WTC11 (cell line): ENCODE data around the gene DIS3.

Experiments
- ATF1 ChIP-seq: sonication (generic); formaldehyde crosslinking; IDR thresholded peaks from 2 replicates; pipeline ENCODE4 v1.8.1; 2023; ENCODE audit warnings: mild to moderate bottlenecking, moderate library complexity, missing genetic modification reagents
- CREM ChIP-seq: sonication (generic); formaldehyde crosslinking; IDR thresholded peaks from 2 replicates; pipeline ENCODE4 v1.8.1; 2022; ENCODE audit warnings: mild to moderate bottlenecking, missing genetic modification reagents, moderate library complexity
- NR2C2 ChIP-seq: sonication (generic); formaldehyde crosslinking; IDR thresholded peaks from 2 replicates; pipeline ENCODE4 v1.8.0; 2022; ENCODE audit warnings: mild to moderate bottlenecking, missing genetic modification reagents
- SP1 ChIP-seq: sonication (generic); formaldehyde crosslinking; conservative IDR thresholded peaks from 2 replicates; pipeline ENCODE4 v1.8.1; 2022; ENCODE audit warnings: missing genetic modification reagents
- TCF7 ChIP-seq: sonication (generic); formaldehyde crosslinking; IDR thresholded peaks from 2 replicates; pipeline ENCODE4 v1.8.0; 2022; ENCODE audit warnings: mild to moderate bottlenecking, low read depth, missing genetic modification reagents, moderate library complexity
- ZBTB21 ChIP-seq: sonication (generic); formaldehyde crosslinking; IDR thresholded peaks from 2 replicates; pipeline ENCODE4 v1.8.1; 2023; ENCODE audit warnings: mild to moderate bottlenecking, missing genetic modification reagents, borderline replicate concordance
- ZNF138 ChIP-seq: sonication (generic); formaldehyde crosslinking; conservative IDR thresholded peaks from 2 replicates; pipeline ENCODE4 v1.8.1; 2022; ENCODE audit warnings: mild to moderate bottlenecking, moderate library complexity, missing genetic modification reagents
- ZNF317 ChIP-seq: sonication (generic); formaldehyde crosslinking; IDR thresholded peaks from 2 replicates; pipeline ENCODE4 v1.8.1; 2023; ENCODE audit warnings: low read depth, mild to moderate bottlenecking, moderate library complexity, missing genetic modification reagents, borderline replicate concordance
- TF ChIP-seq, protein P1 (sequence below): fragments of 200-600 bp; IDR thresholded peaks from 2 replicates; pipeline ENCODE4 v1.8.0; 2022; ENCODE audit warnings: antibody characterized with exemption
- TF ChIP-seq, protein P2 (sequence below): sonication (generic); formaldehyde crosslinking; IDR thresholded peaks from 2 replicates; pipeline ENCODE4 v1.8.1; 2023; ENCODE audit warnings: mild to moderate bottlenecking, missing genetic modification reagents
- TF ChIP-seq, protein P3 (sequence below): sonication (generic); formaldehyde crosslinking; conservative IDR thresholded peaks from 2 replicates; pipeline ENCODE4 v1.8.1; 2022; ENCODE audit warnings: mild to moderate bottlenecking, missing genetic modification reagents
- TF ChIP-seq, protein P4 (sequence below): fragments of 250-450 bp; sonication (Bioruptor Pico); IDR thresholded peaks from 2 replicates; pipeline ENCODE4 v2.1.2; 2022; ENCODE audit warnings: mild to moderate bottlenecking, moderate library complexity
- TF ChIP-seq, protein P5 (sequence below): sonication (generic); formaldehyde crosslinking; IDR thresholded peaks from 2 replicates; pipeline ENCODE4 v1.8.1; 2022; ENCODE audit warnings: low read depth, mild to moderate bottlenecking, moderate library complexity, missing genetic modification reagents, borderline replicate concordance

DNA sequence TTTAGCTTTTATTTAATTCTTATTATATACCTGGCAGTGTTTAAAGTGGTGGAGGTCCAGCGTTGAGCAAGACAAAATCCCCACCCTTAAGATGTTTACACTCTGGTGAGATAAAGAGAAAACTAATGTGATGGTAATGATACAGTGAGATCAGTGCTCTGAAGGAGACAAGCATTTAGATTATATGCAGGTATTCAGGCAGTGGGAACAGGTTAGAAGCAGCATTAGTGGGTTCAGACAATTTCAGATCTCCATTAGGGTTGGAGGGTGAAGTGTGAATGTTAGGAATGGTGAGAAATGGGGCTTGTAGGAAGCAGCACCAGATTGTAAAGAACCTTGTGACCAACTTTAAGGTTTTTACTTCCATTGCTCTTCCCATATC, 39.2 kb upstream of the DIS3 start:
- TF ChIP-seq ZBTB21 = no peak
- TF ChIP-seq, protein P1, sequence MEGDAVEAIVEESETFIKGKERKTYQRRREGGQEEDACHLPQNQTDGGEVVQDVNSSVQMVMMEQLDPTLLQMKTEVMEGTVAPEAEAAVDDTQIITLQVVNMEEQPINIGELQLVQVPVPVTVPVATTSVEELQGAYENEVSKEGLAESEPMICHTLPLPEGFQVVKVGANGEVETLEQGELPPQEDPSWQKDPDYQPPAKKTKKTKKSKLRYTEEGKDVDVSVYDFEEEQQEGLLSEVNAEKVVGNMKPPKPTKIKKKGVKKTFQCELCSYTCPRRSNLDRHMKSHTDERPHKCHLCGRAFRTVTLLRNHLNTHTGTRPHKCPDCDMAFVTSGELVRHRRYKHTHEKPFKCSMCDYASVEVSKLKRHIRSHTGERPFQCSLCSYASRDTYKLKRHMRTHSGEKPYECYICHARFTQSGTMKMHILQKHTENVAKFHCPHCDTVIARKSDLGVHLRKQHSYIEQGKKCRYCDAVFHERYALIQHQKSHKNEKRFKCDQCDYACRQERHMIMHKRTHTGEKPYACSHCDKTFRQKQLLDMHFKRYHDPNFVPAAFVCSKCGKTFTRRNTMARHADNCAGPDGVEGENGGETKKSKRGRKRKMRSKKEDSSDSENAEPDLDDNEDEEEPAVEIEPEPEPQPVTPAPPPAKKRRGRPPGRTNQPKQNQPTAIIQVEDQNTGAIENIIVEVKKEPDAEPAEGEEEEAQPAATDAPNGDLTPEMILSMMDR = no peak
- TF ChIP-seq, protein P2, sequence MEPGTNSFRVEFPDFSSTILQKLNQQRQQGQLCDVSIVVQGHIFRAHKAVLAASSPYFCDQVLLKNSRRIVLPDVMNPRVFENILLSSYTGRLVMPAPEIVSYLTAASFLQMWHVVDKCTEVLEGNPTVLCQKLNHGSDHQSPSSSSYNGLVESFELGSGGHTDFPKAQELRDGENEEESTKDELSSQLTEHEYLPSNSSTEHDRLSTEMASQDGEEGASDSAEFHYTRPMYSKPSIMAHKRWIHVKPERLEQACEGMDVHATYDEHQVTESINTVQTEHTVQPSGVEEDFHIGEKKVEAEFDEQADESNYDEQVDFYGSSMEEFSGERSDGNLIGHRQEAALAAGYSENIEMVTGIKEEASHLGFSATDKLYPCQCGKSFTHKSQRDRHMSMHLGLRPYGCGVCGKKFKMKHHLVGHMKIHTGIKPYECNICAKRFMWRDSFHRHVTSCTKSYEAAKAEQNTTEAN (CRISPR knock-in tag) = no peak
- TF ChIP-seq NR2C2 = no peak
- TF ChIP-seq, protein P3, sequence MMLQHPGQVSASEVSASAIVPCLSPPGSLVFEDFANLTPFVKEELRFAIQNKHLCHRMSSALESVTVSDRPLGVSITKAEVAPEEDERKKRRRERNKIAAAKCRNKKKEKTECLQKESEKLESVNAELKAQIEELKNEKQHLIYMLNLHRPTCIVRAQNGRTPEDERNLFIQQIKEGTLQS (CRISPR knock-in tag) = no peak
- TF ChIP-seq ATF1 = no peak
- no peak for TF ChIP-seq SP1 (CRISPR knock-in tag)
- no peak for TF ChIP-seq ZNF138
- no peak for TF ChIP-seq CREM (CRISPR knock-in tag)
- TF ChIP-seq, protein P4, sequence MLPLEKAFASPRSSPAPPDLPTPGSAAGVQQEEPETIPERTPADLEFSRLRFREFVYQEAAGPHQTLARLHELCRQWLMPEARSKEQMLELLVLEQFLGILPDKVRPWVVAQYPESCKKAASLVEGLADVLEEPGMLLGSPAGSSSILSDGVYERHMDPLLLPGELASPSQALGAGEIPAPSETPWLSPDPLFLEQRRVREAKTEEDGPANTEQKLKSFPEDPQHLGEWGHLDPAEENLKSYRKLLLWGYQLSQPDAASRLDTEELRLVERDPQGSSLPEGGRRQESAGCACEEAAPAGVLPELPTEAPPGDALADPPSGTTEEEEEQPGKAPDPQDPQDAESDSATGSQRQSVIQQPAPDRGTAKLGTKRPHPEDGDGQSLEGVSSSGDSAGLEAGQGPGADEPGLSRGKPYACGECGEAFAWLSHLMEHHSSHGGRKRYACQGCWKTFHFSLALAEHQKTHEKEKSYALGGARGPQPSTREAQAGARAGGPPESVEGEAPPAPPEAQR = no peak
- TF ChIP-seq TCF7 (CRISPR knock-in tag) = no peak
- no peak for TF ChIP-seq ZNF317
- TF ChIP-seq, protein P5, sequence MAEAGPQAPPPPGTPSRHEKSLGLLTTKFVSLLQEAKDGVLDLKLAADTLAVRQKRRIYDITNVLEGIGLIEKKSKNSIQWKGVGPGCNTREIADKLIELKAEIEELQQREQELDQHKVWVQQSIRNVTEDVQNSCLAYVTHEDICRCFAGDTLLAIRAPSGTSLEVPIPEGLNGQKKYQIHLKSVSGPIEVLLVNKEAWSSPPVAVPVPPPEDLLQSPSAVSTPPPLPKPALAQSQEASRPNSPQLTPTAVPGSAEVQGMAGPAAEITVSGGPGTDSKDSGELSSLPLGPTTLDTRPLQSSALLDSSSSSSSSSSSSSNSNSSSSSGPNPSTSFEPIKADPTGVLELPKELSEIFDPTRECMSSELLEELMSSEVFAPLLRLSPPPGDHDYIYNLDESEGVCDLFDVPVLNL (CRISPR knock-in tag) = no peak
